GM13976 (cell line): Measurements from ENCODE around the gene CUEDC1.

Source experiments
- DNase-seq: peaks from one replicate; pipeline ENCODE4 v3.0.0; 2012; ENCODE audit warnings: low spot score
- in situ Hi-C: fragments of 300-500 bp; cut with MboI; formaldehyde crosslinking; loops from one replicate; pipeline ENCODE4 v1.12.0; 2022; ENCODE audit warnings: low sequenced_read_pairs, mixed read lengths, inconsistent platforms; ENCODE audit not compliant: unreplicated experiment
- TF ChIP-seq, protein P1 (sequence below): IDR thresholded peaks from 2 replicates; pipeline ENCODE4 v1.5.1; 2012; ENCODE audit warnings: borderline replicate concordance, mild to moderate bottlenecking; ENCODE audit not compliant: insufficient read depth; ENCODE audit errors: extremely low read depth, missing control alignments, control extremely low read depth

Gene CUEDC1

GRCh38 chr17:57866723-57867122, 88.5 kb downstream of the CUEDC1 start:
- in situ Hi-C loops, result no loop called here
- no peak for DNase-seq

DNA sequence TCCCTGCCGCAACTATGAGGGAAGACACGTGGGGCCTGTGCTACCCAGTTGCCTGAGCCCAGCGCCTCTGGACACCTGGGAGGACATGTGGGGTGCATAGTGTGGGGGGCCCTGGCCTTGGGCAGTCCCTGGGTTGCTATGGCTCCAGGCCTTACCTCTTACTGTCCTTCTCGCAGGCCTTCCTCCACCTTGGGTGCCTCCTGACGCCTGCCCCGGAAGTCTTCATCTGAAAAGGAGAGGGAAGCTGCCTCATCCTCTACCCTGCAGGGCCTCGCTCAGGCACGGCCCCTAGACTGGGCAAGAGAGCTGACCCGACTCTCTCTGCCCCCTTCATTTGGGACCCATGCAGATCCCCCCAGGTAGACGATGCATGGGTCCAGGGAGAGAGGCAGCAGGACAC, 88.9 kb downstream of the CUEDC1 start:
- no peak for DNase-seq
- TF ChIP-seq, protein P1, sequence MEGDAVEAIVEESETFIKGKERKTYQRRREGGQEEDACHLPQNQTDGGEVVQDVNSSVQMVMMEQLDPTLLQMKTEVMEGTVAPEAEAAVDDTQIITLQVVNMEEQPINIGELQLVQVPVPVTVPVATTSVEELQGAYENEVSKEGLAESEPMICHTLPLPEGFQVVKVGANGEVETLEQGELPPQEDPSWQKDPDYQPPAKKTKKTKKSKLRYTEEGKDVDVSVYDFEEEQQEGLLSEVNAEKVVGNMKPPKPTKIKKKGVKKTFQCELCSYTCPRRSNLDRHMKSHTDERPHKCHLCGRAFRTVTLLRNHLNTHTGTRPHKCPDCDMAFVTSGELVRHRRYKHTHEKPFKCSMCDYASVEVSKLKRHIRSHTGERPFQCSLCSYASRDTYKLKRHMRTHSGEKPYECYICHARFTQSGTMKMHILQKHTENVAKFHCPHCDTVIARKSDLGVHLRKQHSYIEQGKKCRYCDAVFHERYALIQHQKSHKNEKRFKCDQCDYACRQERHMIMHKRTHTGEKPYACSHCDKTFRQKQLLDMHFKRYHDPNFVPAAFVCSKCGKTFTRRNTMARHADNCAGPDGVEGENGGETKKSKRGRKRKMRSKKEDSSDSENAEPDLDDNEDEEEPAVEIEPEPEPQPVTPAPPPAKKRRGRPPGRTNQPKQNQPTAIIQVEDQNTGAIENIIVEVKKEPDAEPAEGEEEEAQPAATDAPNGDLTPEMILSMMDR, result no peak
- in situ Hi-C loops, result no loop called here

More at GRCh38 chr17:57866723-57867122, 88.5 kb downstream of the CUEDC1 start:
- TF ChIP-seq, protein P1, result no peak

DNA sequence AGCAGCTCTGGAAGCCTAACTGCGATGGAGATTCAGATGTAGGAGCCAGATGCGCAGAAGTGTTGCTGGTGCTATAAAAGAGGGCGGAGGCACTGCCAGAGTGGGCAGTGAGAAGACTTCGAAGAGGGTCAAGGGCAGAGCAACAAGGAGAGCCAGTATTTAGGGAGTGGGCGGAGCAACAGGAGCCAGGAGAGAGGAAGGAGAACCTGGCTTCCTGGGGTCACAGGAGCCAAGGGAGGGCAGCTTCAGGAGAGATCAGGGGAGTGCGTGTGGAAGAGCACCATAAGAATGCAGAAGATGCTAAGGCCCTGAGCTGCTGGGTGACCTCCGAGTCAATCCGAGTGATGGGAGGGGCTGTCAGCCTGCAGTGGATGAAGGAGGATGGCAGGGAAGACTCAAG, 90.9 kb downstream of the CUEDC1 start:
- DNase-seq, result no peak
- in situ Hi-C loops, result no loop called here
- TF ChIP-seq, protein P1, result no peak

GRCh38 chr17:57862694-57863667, 92.2 kb downstream of the CUEDC1 start:
- in situ Hi-C loops, result no loop called here

GRCh38 chr17:57861790-57862693, 93.2 kb downstream of the CUEDC1 start:
- TF ChIP-seq, protein P1, result no peak
- DNase-seq, result no peak
- in situ Hi-C loops, result no loop called here

More at GRCh38 chr17:57862694-57863667, 92.2 kb downstream of the CUEDC1 start:
- no peak for DNase-seq
- TF ChIP-seq, protein P1, result no peak
